ENCODE results near the gene DUT. TPM values are rescaled to one million over a fixed set of nuclear protein-coding genes. Genes with fewer than 3 reads are reported as not detected.

DUT gene
- 92.1 to 115 TPM (median 114 TPM) in 5 replicates for total RNA-seq (2022; extraction: Qiagen RNA extraction; ENCODE audit: low read depth)

DNA sequence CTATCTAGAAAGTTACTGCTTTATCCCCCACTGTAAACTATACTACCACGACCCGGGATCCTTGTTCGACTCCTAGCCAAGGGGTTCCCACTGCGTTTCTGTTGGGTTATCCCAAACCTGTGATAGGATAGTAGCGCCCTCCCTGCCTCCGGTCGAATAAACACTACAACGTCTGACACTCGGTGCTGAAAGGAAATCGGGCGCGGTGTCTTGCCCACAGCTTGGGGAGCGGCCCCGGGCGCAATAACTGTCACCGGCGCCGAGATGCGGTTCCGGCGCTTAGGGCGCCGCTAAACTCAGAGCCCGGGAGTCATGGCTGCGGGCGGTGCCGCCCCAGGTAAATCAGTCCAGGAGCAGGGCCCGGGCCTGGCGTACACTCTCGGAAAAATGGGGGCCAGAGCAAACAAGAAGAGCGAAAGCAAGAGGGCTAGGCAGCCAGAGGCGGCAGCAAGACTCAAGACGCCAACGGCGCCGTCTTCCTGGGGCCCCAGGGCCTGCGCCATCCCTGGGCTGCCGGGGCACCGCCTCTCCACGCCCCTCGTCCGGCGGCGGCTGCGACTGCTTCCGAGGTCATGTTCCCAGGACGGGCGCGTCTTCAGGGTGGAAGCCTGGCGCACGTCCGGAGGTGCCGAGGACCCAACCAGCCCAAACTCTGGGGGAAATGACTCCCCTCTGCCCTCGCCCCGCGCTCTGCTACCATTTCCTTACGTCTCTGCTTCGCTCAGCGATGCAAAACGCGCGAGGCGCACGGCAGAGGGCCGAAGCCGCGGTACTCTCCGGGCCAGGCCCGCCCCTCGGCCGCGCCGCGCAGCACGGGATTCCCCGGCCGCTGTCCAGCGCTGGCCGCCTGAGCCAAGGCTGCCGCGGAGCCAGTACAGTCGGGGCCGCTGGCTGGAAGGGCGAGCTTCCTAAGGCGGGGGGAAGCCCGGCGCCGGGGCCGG lies at the start of gene DUT:
Gene DUT (plus strand): TSS at position 575 of the 941 bp plus-strand sequence. CDS start 87 bp downstream, at position 662.

Other genes starting within 250 kb of the DUT start
- not detected in 5 replicates for gene SLC24A5, start 210.4 kb upstream of the DUT start, total RNA-seq (2022; extraction: Qiagen RNA extraction; ENCODE audit: low read depth)
- 11.6 to 17.6 TPM (median 15.7 TPM) in 5 replicates for gene MYEF2, start 153.1 kb upstream of the DUT start, total RNA-seq (2022; extraction: Qiagen RNA extraction; ENCODE audit: low read depth)
- gene CTXN2, start 139.8 kb upstream of the DUT start, total RNA-seq (2022; extraction: Qiagen RNA extraction; ENCODE audit: low read depth): 0.05 TPM in 1 of 5 replicates, not detected in the others
- gene SLC12A1, start 125.1 kb upstream of the DUT start, total RNA-seq (2022; extraction: Qiagen RNA extraction; ENCODE audit: low read depth): not detected in 5 replicates